Measurements from ENCODE around the gene PACS1.
A peak's percentile ranks its signal among the peaks of the same experiment; 100 is the strongest.
"Not testable (repeated sequence)": the region's sequence is repeated elsewhere in the genome, so short reads cannot be mapped to it uniquely, and the experiment has no call there.

PACS1 gene

GRCh38 chr11:66104057-66104638 lies 34.1 kb downstream of the PACS1 start:
- no peak for DNase-seq
- intact Hi-C loops (cut with DNase I) = no loop called here

- DNase-seq = no peak
- intact Hi-C loops (cut with DNase I) = no loop called here
These were observed 36.9 kb downstream of the PACS1 start for GRCh38 chr11:66106786-66107599.

- DNase-seq = no peak
- intact Hi-C loops (cut with DNase I) = no loop called here
These were observed 37.8 kb downstream of the PACS1 start for GRCh38 chr11:66107600-66108510.

- no peak for DNase-seq
- intact Hi-C loops (cut with DNase I) = no loop called here
These were observed 39.2 kb downstream of the PACS1 start for GRCh38 chr11:66109294-66109693.

GRCh38 chr11:66111158-66111557 lies 41.1 kb downstream of the PACS1 start:
- DNase-seq = no peak
- intact Hi-C loops (cut with DNase I) = no loop called here

- intact Hi-C loops (cut with DNase I) = no loop called here
- DNase-seq = no peak
These were observed 42.0 kb downstream of the PACS1 start for GRCh38 chr11:66112041-66112491.

- no peak for DNase-seq
- intact Hi-C loops (cut with DNase I) = no loop called here
These were observed 42.8 kb downstream of the PACS1 start for GRCh38 chr11:66112601-66113499.

GRCh38 chr11:66114957-66115356 lies 44.9 kb downstream of the PACS1 start:
- intact Hi-C loops (cut with DNase I); DNase-seq: not testable (repeated sequence)

- intact Hi-C loops (cut with DNase I) = no loop called here
- DNase-seq = no peak
These were observed 45.7 kb downstream of the PACS1 start for GRCh38 chr11:66115638-66116301.

GRCh38 chr11:66116576-66117361 lies 46.7 kb downstream of the PACS1 start:
- intact Hi-C loops (cut with DNase I) = no loop called here
- no peak for DNase-seq

GRCh38 chr11:66118847-66119246 lies 48.8 kb downstream of the PACS1 start:
- no peak for DNase-seq
- intact Hi-C loops (cut with DNase I) = no loop called here

GRCh38 chr11:66119348-66120133 lies 49.5 kb downstream of the PACS1 start:
- intact Hi-C loops (cut with DNase I) = no loop called here
- no peak for DNase-seq

- no peak for DNase-seq
- intact Hi-C loops (cut with DNase I) = no loop called here
These were observed 51.4 kb downstream of the PACS1 start for GRCh38 chr11:66121466-66121865.

- intact Hi-C loops (cut with DNase I) = no loop called here
- DNase-seq = no peak
These were observed 53.8 kb downstream of the PACS1 start for GRCh38 chr11:66123902-66124301.

- intact Hi-C loops (cut with DNase I) = no loop called here
- no peak for DNase-seq
These were observed 54.5 kb downstream of the PACS1 start for GRCh38 chr11:66124564-66124963.

GRCh38 chr11:66126064-66126463 lies 56.0 kb downstream of the PACS1 start:
- intact Hi-C loops (cut with DNase I) = no loop called here
- no peak for DNase-seq

- peak in 8 of 10 donors; percentile 24 to 91 (median 50) for DNase-seq
- intact Hi-C loops (cut with DNase I) = no loop called here
These were observed 56.9 kb downstream of the PACS1 start for GRCh38 chr11:66126808-66127555.
